ENCODE data around the gene BTBD7. TPM values are rescaled to one million over a fixed set of nuclear protein-coding genes. Genes with fewer than 3 reads are reported as not detected.

Gene BTBD7
- total RNA-seq, 1 experiment from 2014 or later, result 24.7 TPM

GRCh38 chr14:93319958-93320357, 12.9 kb downstream of the BTBD7 start:
- ATAC-seq (no peak), DNase-seq (ENCODE audit: low read depth, low spot score) (no peak)
- no peak overlapping the region for H3K4me3 ChIP-seq (ENCODE audit: low read depth in 2 of 2, low read length in 2 of 2)
- TF ChIP-seq SIN3A (IDR thresholded peaks at IDR 0.05; ENCODE audit: borderline replicate concordance, insufficient read depth, low read depth, low read length) (no peak), TCF7L2 (IDR thresholded peaks at IDR 0.05; ENCODE audit: low read depth, low read length) (no peak), CTCF (IDR thresholded peaks at IDR 0.05) (no peak), POLR2AphosphoS5 (IDR thresholded peaks at IDR 0.05; ENCODE audit: low read depth, low read length) (no peak), REST (IDR thresholded peaks at IDR 0.05; ENCODE audit: insufficient read depth in 1 of 2, low read depth in 2 of 2, low read length in 1 of 2) (no peak)
- H3K27ac ChIP-seq (ENCODE audit: low read length), result no peak overlapping the region
- intact Hi-C loops (cut with micrococcal nuclease; ENCODE audit: unreplicated experiment) (no loop called here), in situ Hi-C loops (cut with HindIII; ENCODE audit: low pct_unique_long_range_greater_than_20kb, low sequenced_read_pairs) (no loop called here)
- no peaks in the 10 kb centered on the region for H3K9me3 ChIP-seq (ENCODE audit: control insufficient read depth, insufficient read depth, low read depth, low read length)
- H3K27me3 ChIP-seq (ENCODE audit: control insufficient read depth, insufficient read depth, low read length), result no peaks in the 10 kb centered on the region
- CTCF ChIA-PET, result no interaction called here
- no peaks in the 10 kb centered on the region for H3K36me3 ChIP-seq (ENCODE audit: control insufficient read depth, insufficient read depth, low read length)
- BruUV-seq (replicated peaks), result no TSS peak
- POLR2A ChIA-PET, result no interaction called here
- H3K4me1 ChIP-seq (ENCODE audit: control insufficient read depth, insufficient read depth, low read length), result peaks cover 22% of the 10 kb centered on the region

- ATAC-seq, result no peak
- intact Hi-C loops (cut with micrococcal nuclease; ENCODE audit: unreplicated experiment) (no loop called here), in situ Hi-C loops (cut with HindIII; ENCODE audit: low pct_unique_long_range_greater_than_20kb, low sequenced_read_pairs) (no loop called here)
- BruUV-seq (replicated peaks), result no TSS peak
- Histone ChIP-seq H3K4me1 (ENCODE audit: control insufficient read depth, insufficient read depth, low read length) (peaks cover 22% of the 10 kb centered on the region), H3K36me3 (ENCODE audit: control insufficient read depth, insufficient read depth, low read length) (no peaks in the 10 kb centered on the region), H3K27ac (ENCODE audit: low read length) (no peak overlapping the region), H3K9me3 (ENCODE audit: control insufficient read depth, insufficient read depth, low read depth, low read length) (no peaks in the 10 kb centered on the region), H3K4me3 (ENCODE audit: low read depth in 2 of 2, low read length in 2 of 2) (no peak overlapping the region), H3K27me3 (ENCODE audit: control insufficient read depth, insufficient read depth, low read length) (no peaks in the 10 kb centered on the region)
- ChIA-PET POLR2A (no interaction called here), CTCF (no interaction called here)
- DNase-seq (ENCODE audit: low read depth, low spot score), result no peak
- TF ChIP-seq CTCF (IDR thresholded peaks at IDR 0.05) (no peak), SIN3A (IDR thresholded peaks at IDR 0.05; ENCODE audit: borderline replicate concordance, insufficient read depth, low read depth, low read length) (no peak), POLR2AphosphoS5 (IDR thresholded peaks at IDR 0.05; ENCODE audit: low read depth, low read length) (no peak), REST (IDR thresholded peaks at IDR 0.05; ENCODE audit: insufficient read depth in 1 of 2, low read depth in 2 of 2, low read length in 1 of 2) (no peak), TCF7L2 (IDR thresholded peaks at IDR 0.05; ENCODE audit: low read depth, low read length) (no peak)
Observed at GRCh38 chr14:93319494-93319893, 13.3 kb downstream of the BTBD7 start.

Data from Panc1 (cell line).